GM19328 (cell line): ENCODE results near the gene FOXL3.
"Not testable (repeated sequence)": the region's sequence is repeated elsewhere in the genome, so short reads cannot be mapped to it uniquely, and the experiment has no call there.

Experiments used
- ATAC-seq: cut with Tn5 transposase; IDR thresholded peaks from one replicate; pipeline ENCODE4 v1.9.1; 2021; ENCODE audit warnings: mild to moderate bottlenecking, moderate library complexity; ENCODE audit not compliant: unreplicated experiment

The FOXL3 gene

GRCh38 chr7:286266-286665 is 3.7 kb upstream of the FOXL3 start:
- no peak for ATAC-seq

- no peak for ATAC-seq
Measured at GRCh38 chr7:288671-289101, 1.3 kb upstream of the FOXL3 start.

GRCh38 chr7:289209-289755 is 688 bp upstream of the FOXL3 start:
- no peak for ATAC-seq

DNA sequence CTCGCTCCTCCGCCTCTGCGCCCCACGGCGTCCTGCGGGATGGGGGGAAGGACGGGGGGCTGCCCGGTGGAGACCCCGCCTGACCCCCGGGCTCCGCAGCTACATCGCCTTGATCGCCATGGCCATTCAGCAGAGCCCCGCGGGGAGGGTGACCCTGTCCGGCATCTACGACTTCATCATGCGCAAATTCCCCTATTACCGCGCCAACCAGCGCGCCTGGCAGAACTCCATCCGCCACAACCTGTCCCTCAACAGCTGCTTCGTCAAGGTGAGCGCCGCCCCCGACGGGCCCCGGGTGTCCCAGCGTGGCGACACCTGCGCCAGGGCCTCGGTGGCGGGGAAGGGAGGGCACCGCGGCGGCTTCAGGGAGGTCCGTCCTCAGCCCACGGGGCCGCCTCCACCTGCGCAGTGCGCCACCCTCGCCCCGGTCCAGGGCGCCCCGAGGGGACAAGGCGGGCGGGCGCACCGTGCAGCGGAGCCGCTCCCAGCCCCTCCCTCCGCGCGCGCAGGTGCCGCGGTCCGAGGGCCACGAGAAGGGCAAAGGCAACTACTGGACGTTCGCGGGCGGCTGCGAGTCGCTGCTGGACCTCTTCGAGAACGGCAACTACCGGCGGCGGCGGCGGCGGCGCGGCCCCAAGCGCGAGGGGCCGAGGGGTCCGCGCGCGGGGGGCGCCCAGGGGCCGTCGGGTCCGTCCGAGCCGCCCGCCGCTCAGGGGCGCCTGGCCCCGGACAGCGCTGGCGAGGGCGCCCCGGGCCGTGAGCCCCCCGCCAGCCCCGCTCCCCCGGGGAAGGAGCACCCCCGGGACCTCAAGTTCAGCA is 793 bp downstream of the FOXL3 start:
- no peak for ATAC-seq

- ATAC-seq = no peak
Measured at GRCh38 chr7:291373-292092, 1.6 kb downstream of the FOXL3 start.

GRCh38 chr7:292226-292625 is 2.3 kb downstream of the FOXL3 start:
- ATAC-seq = no peak

DNA sequence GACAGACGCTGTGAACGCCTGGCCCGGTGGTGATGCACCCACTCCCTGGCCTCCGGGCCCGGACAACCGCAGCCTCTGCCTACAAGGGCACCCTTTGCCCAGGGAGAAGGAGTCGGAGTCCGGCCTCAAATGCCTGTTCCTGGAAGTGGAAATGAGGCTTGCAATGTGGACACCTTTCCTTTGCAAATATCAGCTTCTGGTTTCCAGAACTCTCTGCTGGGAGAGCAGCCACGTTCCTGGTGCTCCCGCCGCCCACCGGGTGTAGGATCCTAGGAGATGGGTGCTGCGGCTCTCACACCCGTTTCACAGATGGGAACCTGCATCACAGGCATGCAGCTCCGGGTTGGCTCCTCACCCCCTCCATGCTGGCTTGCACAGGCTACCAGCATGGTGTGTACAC is 2.9 kb downstream of the FOXL3 start:
- ATAC-seq = no peak

DNA sequence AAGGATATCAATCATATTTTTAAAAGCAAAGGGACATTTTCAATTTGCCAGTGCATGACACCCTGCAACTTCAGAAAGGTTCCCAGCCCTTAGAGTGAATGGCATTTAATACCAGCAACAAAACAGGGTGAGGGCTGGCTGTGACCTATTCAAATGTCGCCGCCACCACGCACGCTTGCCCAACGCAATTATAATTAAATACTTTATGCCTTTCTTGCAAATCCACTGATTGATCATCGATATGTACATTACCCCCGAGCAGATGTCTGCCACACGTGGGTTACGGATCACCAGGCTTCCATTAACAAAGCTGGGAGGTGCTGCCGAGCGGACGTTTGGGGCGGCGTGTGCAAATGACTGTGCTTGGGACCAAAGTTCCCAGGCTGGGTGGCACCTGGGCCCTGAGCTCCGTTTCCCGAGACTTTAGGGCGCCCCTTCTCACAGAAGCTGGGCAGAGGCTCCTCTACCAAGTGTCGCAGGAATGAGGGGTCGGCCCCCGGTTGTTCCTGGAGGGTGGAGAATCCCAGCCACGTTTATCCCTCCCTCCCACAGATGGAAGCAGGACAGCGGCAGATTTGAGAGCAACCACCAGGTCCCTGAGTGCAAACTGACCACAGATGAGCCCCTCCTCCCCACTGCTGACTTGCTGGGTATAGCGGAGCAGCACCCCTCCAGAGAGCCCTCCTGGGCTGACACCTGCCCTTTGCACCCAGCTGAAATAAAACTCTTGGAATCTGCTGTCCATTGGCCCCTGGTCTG is 3.9 kb downstream of the FOXL3 start:
- no peak for ATAC-seq

DNA sequence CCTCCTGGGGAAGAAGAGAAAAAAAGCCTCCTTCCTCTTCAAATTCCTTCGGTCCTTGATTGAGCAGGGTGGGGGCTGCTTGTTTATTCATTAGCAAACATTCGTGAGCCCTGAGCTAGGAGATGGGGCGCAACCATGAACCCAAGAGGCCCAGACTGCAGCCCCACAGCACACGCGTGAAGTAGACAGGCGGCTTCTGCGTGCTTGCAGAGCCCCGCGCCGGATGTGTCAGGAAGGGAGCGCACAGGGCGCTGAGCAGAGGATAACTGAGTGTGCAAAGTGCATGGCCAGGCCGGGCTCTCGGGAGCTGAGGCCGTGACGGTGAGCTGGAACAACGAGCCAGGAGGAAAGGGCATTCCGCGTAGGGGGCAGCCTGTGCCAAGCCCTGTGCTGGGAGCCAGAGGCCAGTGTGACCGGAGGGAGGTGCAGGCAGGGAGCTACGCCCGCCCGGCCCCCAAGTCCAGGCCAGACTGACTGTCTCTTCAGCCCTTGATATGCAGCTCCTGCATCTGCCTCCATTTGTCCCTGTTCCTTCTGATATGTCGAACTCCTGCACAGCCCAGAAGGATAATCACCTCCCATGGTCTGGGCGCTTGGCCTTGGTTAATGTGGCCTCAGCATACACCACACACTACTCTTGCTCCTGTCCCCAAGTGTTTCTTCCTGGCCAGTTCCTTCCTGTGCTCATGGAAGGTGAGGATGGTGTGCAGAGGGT is 4.6 kb downstream of the FOXL3 start:
- no peak for ATAC-seq

DNA sequence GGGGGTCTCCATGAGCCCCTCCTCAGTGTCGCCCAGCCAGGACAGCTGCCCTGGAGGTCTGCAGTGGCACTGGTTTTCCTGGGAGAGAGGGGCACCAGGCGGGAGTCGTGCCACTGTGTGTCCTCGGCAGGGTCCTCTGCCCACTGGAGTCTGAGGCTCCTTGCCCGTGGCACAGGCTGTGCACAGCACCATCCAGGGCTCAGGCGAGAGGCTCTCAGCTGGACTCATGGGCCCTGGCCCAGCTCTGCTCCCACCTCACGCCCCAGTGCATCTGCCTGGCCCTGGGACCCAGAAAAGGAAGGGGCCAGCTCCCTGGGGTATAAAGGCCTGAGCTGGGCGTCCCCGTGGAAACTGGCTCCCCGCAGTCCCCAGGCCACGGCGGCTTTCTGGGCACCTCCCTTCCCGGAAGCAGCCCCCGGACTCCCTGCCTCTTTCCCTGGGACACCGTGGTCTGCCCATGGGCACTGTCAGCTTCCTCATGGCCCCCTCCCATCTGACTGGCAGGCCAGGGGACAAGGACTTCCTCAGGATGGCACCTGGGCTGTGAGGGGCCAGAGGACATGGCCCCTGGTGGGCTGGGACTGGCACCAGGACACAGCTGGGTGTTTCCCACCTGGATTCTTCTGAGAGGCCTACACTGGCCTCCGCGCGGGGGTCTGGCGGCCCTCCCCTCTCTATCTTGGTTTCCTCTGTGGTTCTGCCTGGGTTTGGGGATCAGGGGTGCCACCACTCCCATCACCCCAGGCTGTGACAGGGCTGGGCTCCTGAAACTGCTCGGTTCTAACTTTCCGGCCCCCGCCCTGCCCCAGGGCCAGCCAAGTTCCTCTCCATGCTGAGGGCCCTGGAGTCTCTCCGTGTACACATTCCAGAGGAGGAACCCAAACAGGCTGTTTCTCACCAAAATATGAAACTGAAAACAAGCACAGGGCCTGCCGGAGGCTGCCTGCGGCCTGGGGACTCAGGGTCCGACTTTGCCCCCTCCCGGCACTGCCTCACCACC is 5.5 kb downstream of the FOXL3 start:
- ATAC-seq = no peak

DNA sequence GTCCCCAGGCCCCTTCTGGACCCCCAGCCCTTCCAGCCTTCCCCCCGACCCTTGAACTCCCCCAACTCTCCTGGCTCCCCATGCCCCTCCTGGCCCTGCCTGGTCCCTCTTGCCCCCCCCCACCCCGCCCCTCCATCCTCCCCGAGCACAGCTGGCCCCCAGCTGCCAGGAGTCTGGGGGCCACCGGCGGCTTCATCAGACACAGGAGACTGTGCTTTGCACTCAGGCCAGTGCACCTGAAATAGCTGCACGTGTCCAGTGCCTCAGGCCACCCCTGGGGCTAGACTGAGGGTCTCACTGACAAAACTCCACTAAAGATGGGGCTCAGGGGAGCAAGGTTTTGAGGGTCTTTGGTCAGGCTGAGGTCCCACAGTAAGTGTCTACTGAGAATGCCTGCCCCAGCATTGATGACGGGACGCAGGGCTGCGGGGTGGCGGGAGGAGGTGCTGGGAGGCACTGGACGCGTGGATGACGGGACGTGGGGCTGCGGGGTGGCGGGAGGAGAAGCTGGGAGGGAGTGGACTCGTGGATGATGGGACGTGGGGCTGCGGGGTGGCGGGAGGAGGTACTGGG is 6.5 kb downstream of the FOXL3 start:
- no peak for ATAC-seq

DNA sequence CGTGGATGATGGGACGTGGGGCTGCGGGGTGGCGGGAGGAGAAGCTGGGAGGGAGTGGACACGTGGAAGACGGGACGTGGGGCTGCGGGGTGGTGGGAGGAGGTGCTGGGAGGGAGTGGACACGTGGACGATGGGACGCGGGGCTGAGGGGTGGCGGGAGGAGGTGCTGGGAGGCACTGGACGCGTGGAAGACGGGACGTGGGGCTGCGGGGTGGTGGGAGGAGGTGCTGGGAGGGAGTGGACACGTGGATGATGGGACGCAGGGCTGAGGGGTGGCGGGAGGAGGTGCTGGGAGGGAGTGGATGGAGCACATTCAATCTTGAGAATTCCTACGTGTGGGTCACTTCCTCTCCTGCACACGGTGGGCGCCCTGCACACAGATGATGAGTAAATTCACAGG is 7.2 kb downstream of the FOXL3 start:
- not testable (repeated sequence) for ATAC-seq

- no peak for ATAC-seq
Measured at GRCh38 chr7:297611-298374, 7.8 kb downstream of the FOXL3 start.

DNA sequence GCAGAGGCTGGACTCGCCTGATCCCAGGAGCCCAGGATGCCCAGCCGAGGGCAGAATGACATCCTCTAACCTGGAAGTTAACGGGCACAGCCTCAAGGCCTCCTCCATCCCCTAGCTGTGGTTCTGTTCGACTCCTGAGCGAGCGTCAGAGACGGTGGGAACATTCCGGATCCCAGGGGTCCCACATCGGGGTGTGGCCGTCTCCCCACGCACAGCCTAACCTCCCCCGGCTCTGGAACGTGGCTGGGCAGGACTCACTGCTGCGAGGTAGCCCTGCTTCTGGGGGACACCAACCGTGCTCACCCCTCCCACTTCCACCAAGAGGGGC is 8.4 kb downstream of the FOXL3 start:
- no peak for ATAC-seq

DNA sequence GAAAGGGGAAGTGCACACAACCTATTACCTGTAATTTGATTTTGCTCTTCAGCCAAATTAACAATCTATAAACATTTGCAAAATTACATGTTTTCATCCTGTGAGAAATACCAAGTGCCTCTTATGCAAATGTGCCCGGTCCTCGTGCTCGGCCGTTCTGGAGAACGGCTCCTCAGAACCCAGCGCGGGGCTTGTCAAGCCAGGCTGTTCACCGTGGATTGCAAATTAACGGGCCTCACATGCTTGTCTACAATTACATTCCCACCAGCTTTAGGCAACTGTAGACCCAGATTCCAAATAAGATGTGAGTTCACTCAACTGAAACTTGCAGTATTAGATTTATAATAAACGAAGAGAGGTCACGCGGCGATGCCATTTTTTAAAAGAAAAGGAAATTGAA is 8.8 kb downstream of the FOXL3 start:
- no peak for ATAC-seq

- no peak for ATAC-seq
Measured at GRCh38 chr7:299169-299568, 9.2 kb downstream of the FOXL3 start.

GRCh38 chr7:299628-300027 is 9.7 kb downstream of the FOXL3 start:
- ATAC-seq = no peak

- ATAC-seq = no peak
Measured at GRCh38 chr7:300048-300447, 10.1 kb downstream of the FOXL3 start.
